Measurements from ENCODE around the gene LSM12.

LSM12 gene

GRCh38 chr17:44069974-44070454, 3.5 kb upstream of the LSM12 start:
- Mint-ChIP-seq H3K36me3 (ENCODE audit: low read depth) (peaks cover 18% of the 10 kb centered on the region), H3K27ac (peak overlapping the region; percentile 96), H3K27me3 (ENCODE audit: low read depth, poor library complexity) (peaks cover 3% of the 10 kb centered on the region), H3K9me3 (no peaks in the 10 kb centered on the region), H3K4me3 (peak overlapping the region; percentile 94), H3K4me1 (peaks cover 61% of the 10 kb centered on the region)
- TF ChIP-seq, protein P1, sequence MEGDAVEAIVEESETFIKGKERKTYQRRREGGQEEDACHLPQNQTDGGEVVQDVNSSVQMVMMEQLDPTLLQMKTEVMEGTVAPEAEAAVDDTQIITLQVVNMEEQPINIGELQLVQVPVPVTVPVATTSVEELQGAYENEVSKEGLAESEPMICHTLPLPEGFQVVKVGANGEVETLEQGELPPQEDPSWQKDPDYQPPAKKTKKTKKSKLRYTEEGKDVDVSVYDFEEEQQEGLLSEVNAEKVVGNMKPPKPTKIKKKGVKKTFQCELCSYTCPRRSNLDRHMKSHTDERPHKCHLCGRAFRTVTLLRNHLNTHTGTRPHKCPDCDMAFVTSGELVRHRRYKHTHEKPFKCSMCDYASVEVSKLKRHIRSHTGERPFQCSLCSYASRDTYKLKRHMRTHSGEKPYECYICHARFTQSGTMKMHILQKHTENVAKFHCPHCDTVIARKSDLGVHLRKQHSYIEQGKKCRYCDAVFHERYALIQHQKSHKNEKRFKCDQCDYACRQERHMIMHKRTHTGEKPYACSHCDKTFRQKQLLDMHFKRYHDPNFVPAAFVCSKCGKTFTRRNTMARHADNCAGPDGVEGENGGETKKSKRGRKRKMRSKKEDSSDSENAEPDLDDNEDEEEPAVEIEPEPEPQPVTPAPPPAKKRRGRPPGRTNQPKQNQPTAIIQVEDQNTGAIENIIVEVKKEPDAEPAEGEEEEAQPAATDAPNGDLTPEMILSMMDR (IDR thresholded peaks at IDR 0.05): no peak
- no peak for DNase-seq

DNA sequence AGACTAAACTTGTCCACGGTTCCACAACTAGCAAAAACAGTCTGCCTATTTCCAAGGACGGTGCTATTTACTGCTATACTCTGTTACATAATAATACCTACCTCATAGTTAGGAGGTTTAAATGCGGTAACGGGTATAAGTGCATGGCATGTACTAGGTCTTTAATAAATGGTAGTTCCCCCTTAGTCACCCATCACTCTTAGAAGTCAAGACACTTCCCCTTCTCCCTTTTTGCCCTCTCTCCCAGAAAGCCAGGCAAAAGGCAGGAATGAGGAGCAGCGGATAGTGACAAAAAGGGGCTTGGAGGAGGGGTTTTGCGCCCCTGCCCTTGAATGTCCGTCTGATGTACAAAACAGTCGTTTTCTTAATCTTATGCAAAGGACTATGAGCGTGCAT, 1.1 kb upstream of the LSM12 start:
- H3K27me3 Mint-ChIP-seq (ENCODE audit: low read depth, poor library complexity): no peaks in the 10 kb centered on the region
- H3K4me3 Mint-ChIP-seq: no peak overlapping the region
- H3K9me3 Mint-ChIP-seq: no peaks in the 10 kb centered on the region
- DNase-seq: no peak
- TF ChIP-seq, protein P1 (IDR thresholded peaks at IDR 0.05): no peak
- H3K36me3 Mint-ChIP-seq (ENCODE audit: low read depth): peaks cover 24% of the 10 kb centered on the region
- no peak overlapping the region for H3K27ac Mint-ChIP-seq
- peaks cover 63% of the 10 kb centered on the region for H3K4me1 Mint-ChIP-seq

DNA sequence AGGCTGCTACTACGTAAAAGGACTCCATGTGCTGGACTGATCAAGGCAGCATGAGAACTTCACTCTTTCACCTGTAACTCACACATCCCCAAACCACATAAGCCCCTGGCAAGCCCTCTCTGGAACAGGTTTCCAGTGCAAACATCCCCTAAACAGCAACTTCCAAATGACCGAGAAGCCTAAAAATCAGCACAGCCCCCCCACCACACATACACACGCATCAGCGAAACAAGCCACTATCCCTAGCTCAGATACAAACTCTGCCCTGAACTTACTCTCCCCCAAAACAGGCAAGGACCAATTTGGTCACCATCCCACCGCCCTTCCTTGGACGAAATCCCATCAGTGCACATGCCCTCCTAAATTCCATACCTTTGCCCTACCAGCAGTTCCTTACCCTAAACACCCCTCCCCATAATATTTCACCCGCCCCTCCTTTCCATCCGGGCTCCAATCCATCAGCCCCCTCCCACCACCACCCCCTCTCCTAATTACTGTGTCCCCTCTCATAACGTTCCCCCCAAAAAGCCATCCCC, 735 bp downstream of the LSM12 start:
- H3K36me3 Mint-ChIP-seq (ENCODE audit: low read depth): peaks cover 36% of the 10 kb centered on the region
- H3K4me3 Mint-ChIP-seq: peak overlapping the region; percentile 97
- TF ChIP-seq, protein P1 (IDR thresholded peaks at IDR 0.05): no peak
- peaks cover 48% of the 10 kb centered on the region for H3K4me1 Mint-ChIP-seq
- no peaks in the 10 kb centered on the region for H3K9me3 Mint-ChIP-seq
- H3K27me3 Mint-ChIP-seq (ENCODE audit: low read depth, poor library complexity): no peaks in the 10 kb centered on the region
- H3K27ac Mint-ChIP-seq: peak overlapping the region; percentile 98
- no peak for DNase-seq

DNA sequence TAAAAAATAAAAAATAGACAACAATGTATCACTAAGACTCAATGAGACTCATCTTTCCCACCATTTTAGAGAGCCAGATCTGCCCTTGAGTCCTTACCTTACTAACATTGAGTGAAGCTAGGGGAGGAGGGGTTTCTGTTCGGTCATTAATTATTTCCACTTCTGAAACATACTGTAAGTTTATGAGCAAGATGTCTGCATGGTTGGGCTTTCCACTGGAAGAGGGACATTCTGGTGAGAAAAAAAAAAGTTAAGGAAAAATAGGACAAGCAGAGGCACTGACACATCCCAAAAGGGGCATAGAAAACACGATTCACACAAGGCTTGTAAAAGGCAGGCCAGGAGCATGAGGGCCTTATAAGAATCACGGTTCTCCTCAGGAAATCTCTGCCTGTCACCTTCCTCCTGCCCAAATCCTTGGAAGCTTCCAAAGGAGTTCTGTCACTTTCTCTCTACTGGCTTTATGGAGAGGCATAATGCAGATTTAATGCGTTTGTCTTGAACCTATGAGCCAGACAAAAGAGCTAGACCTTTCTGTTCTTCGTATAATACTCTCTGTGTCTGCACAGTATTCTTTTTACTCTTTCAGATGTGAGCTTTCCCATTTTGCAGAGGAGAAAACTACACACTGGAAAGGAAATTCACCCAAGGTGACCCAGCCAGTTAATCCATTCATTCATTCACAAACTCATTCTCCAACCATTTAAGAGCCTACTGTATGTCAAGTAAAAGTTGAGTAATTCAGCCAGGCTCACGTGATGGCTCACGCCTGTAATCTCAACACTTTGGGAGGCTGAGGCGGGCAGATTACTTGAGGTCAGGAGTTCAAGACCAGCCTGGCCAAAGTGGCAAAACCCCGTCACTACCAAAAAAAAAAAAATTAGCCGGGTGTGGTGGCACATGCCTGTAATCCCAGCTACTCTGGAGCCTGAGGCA, 2.5 kb downstream of the LSM12 start:
- peak overlapping the region; percentile 59 for H3K4me3 Mint-ChIP-seq
- no peak for DNase-seq
- no peaks in the 10 kb centered on the region for H3K9me3 Mint-ChIP-seq
- no peaks in the 10 kb centered on the region for H3K27me3 Mint-ChIP-seq (ENCODE audit: low read depth, poor library complexity)
- peak overlapping the region; percentile 85 for H3K27ac Mint-ChIP-seq
- H3K4me1 Mint-ChIP-seq: peaks cover 39% of the 10 kb centered on the region
- peaks cover 53% of the 10 kb centered on the region for H3K36me3 Mint-ChIP-seq (ENCODE audit: low read depth)
- TF ChIP-seq, protein P1 (IDR thresholded peaks at IDR 0.05): no peak

DNA sequence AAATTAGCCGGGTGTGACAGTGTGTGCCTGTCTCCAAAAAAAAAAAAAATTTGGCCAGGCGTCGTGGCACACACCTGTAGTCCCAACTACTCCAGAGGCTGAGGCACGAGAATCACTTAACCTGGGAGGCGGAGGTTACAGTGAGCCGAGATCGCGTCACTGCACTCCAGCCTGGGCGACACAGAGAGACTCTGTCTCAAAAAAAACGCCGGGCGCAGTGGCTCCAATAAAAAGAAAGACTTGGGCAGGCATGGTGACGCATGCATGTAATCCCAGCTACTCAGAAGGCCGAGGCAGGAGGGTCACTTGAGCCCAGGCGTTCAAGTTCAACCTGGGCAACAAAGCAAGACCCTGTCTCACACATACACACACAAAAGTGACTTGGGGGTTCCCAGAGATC, 3.6 kb downstream of the LSM12 start:
- H3K36me3 Mint-ChIP-seq (ENCODE audit: low read depth): peaks cover 64% of the 10 kb centered on the region
- TF ChIP-seq, protein P1 (IDR thresholded peaks at IDR 0.05): no peak
- H3K27ac Mint-ChIP-seq: peak overlapping the region; percentile 85
- DNase-seq: no peak
- peaks cover 34% of the 10 kb centered on the region for H3K4me1 Mint-ChIP-seq
- H3K9me3 Mint-ChIP-seq: no peaks in the 10 kb centered on the region
- H3K4me3 Mint-ChIP-seq: no peak overlapping the region
- H3K27me3 Mint-ChIP-seq (ENCODE audit: low read depth, poor library complexity): peaks cover 3% of the 10 kb centered on the region
